ENCODE data around the gene CD53. TPM values are rescaled to one million over a fixed set of nuclear protein-coding genes. Genes with fewer than 3 reads are reported as not detected.

The CD53 gene
- total and polyA plus RNA-seq, 9 of the 15 experiments (the other 6 are each of a cell fraction or from before 2014, with no cell fraction given), result 63.5 to 220 (median 131) TPM

DNA sequence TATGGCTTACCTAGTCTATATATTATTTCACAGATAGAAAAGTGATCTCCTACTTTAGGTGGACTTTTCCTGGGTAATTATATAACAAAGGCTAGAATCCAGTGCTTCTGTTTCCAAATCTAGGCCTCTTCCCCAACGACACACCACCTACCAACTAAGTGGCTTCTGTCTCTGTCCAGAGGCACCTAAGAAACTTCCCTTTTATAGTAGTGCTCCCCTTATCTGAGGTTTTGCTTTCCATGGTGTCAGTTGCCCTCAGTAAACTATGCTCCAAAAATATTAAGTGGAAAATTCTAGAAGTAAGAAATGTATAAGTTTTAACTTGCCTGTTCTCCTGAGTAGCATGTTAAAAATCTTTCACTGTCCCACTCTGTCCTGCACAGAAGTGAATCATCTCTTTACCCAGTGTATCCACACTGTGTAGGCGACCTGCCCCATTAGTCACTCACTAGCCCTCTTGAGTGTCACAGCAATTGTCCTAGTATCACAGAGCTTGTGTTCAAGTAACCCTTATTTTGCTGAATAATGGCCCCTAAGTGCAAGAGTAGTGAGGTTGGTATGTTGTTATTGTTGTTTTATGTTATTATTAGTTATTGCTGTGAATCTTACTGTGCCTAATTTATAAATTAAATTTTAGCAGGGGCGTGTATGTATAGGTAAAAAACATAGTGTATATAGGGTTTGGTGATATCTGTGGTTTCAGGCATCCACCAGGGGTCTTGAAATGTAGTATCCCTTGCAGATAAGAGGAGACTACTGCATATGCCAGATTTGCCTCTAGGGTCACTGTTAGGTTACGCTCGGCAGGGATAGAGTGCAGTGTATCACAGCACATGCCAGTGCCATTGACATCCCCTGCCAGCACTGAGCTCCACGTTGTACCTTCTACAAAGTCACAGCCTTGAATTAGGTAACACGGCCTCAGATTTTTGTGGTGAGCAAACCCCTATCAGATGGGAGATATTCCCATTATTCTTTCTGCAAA is 14.7 kb upstream of the CD53 start (continued):
- TF ChIP-seq, protein P1, sequence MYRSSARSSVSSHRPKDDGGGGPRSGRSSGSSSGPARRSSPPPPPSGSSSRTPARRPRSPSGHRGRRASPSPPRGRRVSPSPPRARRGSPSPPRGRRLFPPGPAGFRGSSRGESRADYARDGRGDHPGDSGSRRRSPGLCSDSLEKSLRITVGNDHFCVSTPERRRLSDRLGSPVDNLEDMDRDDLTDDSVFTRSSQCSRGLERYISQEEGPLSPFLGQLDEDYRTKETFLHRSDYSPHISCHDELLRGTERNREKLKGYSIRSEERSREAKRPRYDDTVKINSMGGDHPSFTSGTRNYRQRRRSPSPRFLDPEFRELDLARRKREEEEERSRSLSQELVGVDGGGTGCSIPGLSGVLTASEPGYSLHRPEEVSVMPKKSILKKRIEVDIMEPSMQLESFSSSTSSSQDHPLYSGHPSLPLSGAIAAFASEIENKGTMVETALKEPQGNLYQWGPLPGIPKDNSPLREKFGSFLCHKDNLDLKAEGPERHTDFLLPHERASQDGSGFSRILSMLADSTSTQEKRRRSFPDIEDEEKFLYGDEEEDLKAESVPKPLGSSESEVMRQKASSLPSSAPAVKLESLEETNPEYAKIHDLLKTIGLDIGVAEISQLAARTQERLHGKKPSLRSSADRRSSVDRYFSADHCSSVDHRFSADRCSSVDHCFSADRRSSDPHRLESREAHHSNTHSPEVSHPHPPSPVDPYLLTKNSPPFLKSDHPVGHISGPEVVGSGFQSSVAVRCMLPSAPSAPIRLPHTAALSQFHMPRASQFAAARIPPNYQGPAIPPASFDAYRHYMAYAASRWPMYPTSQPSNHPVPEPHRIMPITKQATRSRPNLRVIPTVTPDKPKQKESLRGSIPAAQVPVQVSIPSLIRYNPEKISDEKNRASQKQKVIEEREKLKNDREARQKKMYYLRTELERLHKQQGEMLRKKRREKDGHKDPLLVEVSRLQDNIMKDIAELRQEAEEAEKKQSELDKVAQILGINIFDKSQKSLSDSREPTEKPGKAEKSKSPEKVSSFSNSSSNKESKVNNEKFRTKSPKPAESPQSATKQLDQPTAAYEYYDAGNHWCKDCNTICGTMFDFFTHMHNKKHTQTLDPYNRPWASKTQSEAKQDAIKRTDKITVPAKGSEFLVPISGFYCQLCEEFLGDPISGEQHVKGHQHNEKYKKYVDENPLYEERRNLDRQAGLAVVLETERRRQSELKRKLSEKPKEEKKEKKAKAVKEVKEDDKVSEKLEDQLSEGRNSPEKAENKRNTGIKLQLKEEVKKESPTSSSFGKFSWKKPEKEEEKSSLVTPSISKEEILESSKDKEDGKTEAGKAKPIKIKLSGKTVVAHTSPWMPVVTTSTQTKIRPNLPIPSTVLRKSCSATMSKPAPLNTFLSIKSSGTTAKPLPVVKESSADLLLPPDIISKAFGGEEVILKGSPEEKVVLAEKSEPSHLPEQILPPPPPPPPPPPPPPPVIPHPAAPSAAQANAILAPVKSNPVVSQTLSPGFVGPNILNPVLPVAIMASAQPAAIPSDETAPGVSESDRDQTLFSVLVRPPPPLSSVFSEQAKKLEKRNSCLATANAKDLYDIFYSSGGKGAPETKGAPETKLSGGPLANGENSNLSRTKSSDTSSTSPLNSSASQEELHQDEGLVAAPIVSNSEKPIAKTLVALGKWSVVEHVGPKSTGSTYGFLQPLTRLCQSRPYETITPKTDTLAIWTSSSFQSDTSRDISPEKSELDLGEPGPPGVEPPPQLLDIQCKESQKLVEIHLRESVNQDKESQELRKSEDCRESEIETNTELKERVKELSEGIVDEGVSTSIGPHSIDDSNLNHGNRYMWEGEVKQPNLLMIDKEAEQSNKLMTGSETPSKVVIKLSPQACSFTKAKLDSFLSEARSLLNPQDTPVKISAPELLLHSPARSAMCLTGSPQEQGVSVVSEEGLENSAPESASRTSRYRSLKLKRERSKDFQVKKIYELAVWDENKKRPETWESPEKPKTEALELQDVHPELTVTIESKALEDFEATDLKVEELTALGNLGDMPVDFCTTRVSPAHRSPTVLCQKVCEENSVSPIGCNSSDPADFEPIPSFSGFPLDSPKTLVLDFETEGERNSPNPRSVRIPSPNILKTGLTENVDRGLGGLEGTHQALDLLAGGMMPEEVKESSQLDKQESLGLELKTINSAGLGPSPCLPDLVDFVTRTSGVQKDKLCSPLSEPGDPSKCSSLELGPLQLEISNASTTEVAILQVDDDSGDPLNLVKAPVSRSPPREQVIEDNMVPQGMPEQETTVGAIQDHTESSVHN (IDR thresholded peaks at IDR 0.05; ENCODE audit: borderline replicate concordance in 1 of 2, low read depth in 1 of 2), result no peak
- TF ChIP-seq, protein P2, sequence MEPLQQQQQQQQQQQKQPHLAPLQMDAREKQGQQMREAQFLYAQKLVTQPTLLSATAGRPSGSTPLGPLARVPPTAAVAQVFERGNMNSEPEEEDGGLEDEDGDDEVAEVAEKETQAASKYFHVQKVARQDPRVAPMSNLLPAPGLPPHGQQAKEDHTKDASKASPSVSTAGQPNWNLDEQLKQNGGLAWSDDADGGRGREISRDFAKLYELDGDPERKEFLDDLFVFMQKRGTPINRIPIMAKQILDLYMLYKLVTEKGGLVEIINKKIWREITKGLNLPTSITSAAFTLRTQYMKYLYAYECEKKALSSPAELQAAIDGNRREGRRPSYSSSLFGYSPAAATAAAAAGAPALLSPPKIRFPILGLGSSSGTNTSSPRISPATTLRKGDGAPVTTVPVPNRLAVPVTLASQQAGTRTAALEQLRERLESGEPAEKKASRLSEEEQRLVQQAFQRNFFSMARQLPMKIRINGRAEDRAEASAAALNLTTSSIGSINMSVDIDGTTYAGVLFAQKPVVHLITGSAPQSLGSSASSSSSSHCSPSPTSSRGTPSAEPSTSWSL (CRISPR knock-in tag; IDR thresholded peaks at IDR 0.05; ENCODE audit: borderline replicate concordance), result no peak
- TF ChIP-seq, protein P3, sequence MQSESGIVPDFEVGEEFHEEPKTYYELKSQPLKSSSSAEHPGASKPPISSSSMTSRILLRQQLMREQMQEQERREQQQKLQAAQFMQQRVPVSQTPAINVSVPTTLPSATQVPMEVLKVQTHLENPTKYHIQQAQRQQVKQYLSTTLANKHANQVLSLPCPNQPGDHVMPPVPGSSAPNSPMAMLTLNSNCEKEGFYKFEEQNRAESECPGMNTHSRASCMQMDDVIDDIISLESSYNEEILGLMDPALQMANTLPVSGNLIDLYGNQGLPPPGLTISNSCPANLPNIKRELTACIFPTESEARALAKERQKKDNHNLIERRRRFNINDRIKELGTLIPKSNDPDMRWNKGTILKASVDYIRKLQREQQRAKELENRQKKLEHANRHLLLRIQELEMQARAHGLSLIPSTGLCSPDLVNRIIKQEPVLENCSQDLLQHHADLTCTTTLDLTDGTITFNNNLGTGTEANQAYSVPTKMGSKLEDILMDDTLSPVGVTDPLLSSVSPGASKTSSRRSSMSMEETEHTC (IDR thresholded peaks at IDR 0.05), result no peak
- TF ChIP-seq ZNF174 (CRISPR knock-in tag; IDR thresholded peaks at IDR 0.05) (no peak), HDAC3 (IDR thresholded peaks at IDR 0.05; ENCODE audit: borderline replicate concordance, partially characterized antibody) (no peak), ZNF668 (CRISPR knock-in tag; IDR thresholded peaks at IDR 0.05) (no peak), SNRNP70 (optimal IDR thresholded peaks at IDR 0.05; ENCODE audit: low read depth, low read length) (no peak)
- TF ChIP-seq, protein P4, sequence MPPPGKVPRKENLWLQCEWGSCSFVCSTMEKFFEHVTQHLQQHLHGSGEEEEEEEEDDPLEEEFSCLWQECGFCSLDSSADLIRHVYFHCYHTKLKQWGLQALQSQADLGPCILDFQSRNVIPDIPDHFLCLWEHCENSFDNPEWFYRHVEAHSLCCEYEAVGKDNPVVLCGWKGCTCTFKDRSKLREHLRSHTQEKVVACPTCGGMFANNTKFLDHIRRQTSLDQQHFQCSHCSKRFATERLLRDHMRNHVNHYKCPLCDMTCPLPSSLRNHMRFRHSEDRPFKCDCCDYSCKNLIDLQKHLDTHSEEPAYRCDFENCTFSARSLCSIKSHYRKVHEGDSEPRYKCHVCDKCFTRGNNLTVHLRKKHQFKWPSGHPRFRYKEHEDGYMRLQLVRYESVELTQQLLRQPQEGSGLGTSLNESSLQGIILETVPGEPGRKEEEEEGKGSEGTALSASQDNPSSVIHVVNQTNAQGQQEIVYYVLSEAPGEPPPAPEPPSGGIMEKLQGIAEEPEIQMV (tag; conservative IDR thresholded peaks at IDR 0.05; ENCODE audit: low read depth), result no peak
- TF ChIP-seq, protein P5, sequence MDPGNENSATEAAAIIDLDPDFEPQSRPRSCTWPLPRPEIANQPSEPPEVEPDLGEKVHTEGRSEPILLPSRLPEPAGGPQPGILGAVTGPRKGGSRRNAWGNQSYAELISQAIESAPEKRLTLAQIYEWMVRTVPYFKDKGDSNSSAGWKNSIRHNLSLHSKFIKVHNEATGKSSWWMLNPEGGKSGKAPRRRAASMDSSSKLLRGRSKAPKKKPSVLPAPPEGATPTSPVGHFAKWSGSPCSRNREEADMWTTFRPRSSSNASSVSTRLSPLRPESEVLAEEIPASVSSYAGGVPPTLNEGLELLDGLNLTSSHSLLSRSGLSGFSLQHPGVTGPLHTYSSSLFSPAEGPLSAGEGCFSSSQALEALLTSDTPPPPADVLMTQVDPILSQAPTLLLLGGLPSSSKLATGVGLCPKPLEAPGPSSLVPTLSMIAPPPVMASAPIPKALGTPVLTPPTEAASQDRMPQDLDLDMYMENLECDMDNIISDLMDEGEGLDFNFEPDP (CRISPR knock-in tag; IDR thresholded peaks at IDR 0.05), result no peak

All from K562 (cell line).